ENCODE results near the gene PPP1R37.

The PPP1R37 gene

GRCh38 chr19:45156751-45157150, 63.8 kb downstream of the PPP1R37 start:
- DNase-seq = no peak

GRCh38 chr19:45158503-45159209, 65.7 kb downstream of the PPP1R37 start:
- no peak for DNase-seq

GRCh38 chr19:45159210-45159970, 66.4 kb downstream of the PPP1R37 start:
- DNase-seq = no peak

GRCh38 chr19:45159971-45160324, 67.0 kb downstream of the PPP1R37 start:
- DNase-seq = no peak

- no peak for DNase-seq
Observed at GRCh38 chr19:45160870-45161737, 68.1 kb downstream of the PPP1R37 start, which contains the start of gene NKPD1. Gene NKPD1, minus strand, starts transcription at chr19:45160982. Its CDS starts 832 bp downstream, at chr19:45160150.

- no peak for DNase-seq
Observed at GRCh38 chr19:45161738-45162607, 69.0 kb downstream of the PPP1R37 start.

GRCh38 chr19:45162608-45163143, 69.7 kb downstream of the PPP1R37 start:
- DNase-seq = no peak

- DNase-seq = no peak
Observed at GRCh38 chr19:45163156-45163555, 70.2 kb downstream of the PPP1R37 start.

GRCh38 chr19:45163751-45164460, 70.9 kb downstream of the PPP1R37 start:
- no peak for DNase-seq

GRCh38 chr19:45164577-45165335, 71.8 kb downstream of the PPP1R37 start:
- peak; percentile 42 for DNase-seq

GRCh38 chr19:45166723-45167252, 73.8 kb downstream of the PPP1R37 start:
- no peak for DNase-seq

- no peak for DNase-seq
Observed at GRCh38 chr19:45168767-45169351, 75.9 kb downstream of the PPP1R37 start.

GRCh38 chr19:45169602-45170001, 76.6 kb downstream of the PPP1R37 start:
- DNase-seq = no peak

- no peak for DNase-seq
Observed at GRCh38 chr19:45170146-45171106, 77.4 kb downstream of the PPP1R37 start.

- DNase-seq = peak; percentile 55
Observed at GRCh38 chr19:45171211-45171623, 78.2 kb downstream of the PPP1R37 start.

- DNase-seq = peak; percentile 36
Observed at GRCh38 chr19:45172173-45172572, 79.2 kb downstream of the PPP1R37 start.

GRCh38 chr19:45172611-45173208, 79.7 kb downstream of the PPP1R37 start:
- DNase-seq = no peak

GRCh38 chr19:45173816-45174215, 80.8 kb downstream of the PPP1R37 start:
- DNase-seq = no peak
